ENCODE measurements around the gene TSPEAR. TPM values are rescaled to one million over a fixed set of nuclear protein-coding genes. Genes with fewer than 3 reads are reported as not detected.

Gene TSPEAR
- total RNA-seq, 1 donor from 2014 or later: not detected

DNA sequence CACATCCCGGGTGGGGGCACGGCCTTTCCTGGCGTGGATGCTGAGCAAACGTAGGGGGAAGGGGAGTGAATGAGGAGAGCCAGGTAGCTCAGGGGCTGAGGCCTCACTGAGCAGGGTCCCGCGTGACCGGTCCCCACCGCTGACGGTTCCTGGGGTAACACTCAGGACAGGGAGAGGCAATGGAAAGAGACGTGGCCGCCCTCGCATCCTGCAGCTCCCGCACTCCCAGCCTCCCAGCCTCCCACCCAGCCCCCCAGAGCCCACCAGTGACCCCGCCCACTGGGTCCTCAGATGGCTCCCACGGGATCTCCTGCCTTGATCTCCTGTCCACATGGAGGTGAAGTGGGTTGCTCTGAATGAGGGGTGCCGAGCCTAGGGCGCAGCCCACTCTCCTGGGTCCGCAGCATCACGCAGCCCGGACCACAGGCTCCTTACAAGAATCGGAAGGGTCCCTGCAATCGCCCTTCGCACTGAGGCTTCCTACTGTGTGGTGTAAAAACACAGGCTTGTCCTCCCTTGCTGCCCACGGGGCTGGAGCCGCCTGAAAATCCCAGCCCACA lies 2.4 kb downstream of the TSPEAR start:
- TF ChIP-seq, protein P1, sequence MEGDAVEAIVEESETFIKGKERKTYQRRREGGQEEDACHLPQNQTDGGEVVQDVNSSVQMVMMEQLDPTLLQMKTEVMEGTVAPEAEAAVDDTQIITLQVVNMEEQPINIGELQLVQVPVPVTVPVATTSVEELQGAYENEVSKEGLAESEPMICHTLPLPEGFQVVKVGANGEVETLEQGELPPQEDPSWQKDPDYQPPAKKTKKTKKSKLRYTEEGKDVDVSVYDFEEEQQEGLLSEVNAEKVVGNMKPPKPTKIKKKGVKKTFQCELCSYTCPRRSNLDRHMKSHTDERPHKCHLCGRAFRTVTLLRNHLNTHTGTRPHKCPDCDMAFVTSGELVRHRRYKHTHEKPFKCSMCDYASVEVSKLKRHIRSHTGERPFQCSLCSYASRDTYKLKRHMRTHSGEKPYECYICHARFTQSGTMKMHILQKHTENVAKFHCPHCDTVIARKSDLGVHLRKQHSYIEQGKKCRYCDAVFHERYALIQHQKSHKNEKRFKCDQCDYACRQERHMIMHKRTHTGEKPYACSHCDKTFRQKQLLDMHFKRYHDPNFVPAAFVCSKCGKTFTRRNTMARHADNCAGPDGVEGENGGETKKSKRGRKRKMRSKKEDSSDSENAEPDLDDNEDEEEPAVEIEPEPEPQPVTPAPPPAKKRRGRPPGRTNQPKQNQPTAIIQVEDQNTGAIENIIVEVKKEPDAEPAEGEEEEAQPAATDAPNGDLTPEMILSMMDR (conservative IDR thresholded peaks at IDR 0.05; ENCODE audit: low read depth, low read length): no peak
- no peak for DNase-seq (ENCODE audit: low read depth)
- no peak overlapping the region for H3K4me3 ChIP-seq (ENCODE audit: low read depth, low read length)

DNA sequence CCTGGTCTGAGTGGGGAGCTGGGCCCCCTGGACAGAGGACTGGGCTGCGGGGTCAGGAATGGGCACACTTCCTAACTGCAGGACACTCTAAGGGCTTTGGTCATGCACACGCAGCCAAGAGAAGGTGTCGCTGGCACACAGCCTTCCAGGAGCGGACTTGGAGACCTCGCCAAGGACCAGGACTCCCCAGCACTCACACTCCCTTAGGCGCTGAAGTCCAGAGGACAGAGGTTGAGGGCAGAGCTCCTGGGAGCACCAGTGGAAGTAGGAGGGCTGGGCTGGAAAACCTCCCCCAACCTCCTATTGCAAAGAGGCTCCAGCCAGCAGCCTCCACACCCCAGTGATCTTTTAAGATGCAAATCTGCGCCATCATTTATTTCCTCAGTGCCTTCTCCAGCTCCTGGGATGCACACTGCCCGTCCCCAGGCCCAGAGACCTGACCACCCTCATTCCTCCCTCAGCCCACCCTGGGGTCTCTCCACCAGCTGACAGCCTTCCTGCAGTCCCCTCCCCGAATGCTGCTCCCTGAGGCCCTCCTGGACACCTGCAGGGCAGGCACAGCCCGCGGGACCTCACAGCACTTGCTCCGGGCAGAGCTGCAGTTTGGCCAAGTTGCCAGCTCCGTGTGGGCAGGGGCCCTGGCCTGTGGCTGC lies 3.0 kb downstream of the TSPEAR start:
- DNase-seq (ENCODE audit: low read depth): no peak
- TF ChIP-seq, protein P1 (conservative IDR thresholded peaks at IDR 0.05; ENCODE audit: low read depth, low read length): no peak
- H3K4me3 ChIP-seq (ENCODE audit: low read depth, low read length): no peak overlapping the region

DNA sequence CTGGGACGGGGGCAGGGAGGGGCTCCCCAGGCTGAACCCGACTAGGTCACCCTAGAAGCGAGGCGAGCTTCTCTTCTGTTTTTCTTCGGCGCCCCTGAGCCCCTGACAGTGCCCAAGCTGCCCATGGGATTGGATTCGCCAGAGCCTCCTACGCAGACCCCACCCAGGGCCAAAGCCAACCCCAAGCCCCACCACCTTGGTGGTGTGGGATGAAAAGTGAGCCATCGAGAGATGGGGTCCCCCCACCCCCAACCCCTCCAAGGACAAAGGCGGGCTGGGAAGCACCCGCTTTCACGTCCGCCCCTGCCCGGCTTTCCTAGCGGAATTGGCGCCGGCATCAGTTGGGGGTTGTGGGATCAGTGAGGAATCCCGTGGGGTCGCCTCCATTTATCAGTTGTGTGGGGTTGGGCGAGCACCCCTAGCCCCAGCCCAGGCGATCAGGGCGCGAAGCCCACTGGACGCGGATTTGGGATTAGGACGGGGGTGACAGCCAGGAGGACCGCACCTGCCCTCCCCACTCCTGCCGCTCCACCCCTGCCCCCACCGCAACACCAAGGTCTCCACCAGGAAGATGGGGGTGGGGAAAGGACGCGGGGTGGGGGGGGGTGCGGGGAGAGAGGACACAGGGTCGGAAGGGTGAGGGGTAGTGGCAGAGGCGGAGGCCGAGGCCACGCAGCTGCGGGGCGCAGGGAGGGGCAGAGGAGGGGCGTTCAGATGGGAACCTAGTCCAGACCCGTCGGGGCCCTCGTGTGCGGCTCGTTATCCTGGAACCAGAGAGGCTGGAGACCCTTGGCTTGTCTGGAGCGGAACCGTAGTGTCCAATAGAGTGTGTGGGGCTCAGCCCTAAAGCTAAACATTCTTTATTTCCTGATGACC lies 4.4 kb downstream of the TSPEAR start:
- H3K4me3 ChIP-seq (ENCODE audit: low read depth, low read length): no peak overlapping the region
- TF ChIP-seq, protein P1 (conservative IDR thresholded peaks at IDR 0.05; ENCODE audit: low read depth, low read length): no peak
- no peak for DNase-seq (ENCODE audit: low read depth)

DNA sequence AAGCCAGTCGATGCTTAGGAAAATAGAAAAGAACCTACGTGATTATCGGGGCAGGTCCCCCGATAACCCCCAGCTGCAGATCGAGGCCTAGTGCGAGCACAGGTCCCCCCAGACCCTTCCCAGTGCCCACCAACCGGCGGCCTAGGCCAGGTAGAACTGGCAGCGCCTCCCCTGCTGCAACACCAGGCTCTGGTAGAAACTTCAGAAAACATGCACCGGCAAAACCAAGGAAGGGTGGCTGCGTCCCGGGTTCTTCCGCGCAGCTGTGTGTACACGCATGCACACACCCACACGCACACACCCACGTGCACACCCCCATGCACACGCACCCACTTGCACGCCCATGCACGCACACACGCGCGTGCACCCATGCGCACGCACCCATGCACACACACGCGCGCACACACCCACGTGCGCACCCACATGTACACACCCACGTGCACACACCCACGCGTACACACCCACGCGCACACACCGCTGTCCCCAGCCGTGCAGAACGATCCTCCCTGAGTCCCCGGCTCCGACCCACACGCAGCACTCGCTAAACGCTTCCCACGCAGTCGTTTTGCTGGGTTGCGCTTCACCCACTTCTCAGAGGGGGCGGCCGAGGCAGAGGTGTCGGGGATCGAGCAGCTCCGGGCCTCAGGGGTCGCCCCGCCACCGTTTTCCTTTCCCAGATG lies 5.2 kb downstream of the TSPEAR start:
- DNase-seq (ENCODE audit: low read depth): no peak
- TF ChIP-seq, protein P1 (conservative IDR thresholded peaks at IDR 0.05; ENCODE audit: low read depth, low read length): no peak

DNA sequence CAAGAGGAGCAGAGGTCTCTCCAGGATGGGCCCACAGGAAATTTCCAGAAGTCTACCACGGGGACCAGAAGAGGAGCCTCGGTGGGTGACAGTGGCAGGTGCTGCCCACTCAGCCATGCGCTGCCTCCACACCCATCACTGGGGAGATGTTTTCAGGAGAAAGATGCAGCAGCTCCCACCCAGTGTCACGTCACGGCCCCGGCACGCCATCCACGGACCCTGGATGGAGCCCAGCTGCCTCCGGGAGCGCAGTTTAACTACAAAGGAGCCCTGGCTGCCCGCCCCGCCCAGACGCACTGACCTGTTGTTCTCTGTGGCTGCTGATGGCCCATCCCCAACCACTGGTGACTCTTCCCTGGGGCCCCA lies 6.8 kb downstream of the TSPEAR start:
- DNase-seq (ENCODE audit: low read depth): no peak
- H3K4me3 ChIP-seq (ENCODE audit: low read depth, low read length): no peak overlapping the region
- TF ChIP-seq, protein P1 (conservative IDR thresholded peaks at IDR 0.05; ENCODE audit: low read depth, low read length): no peak

More for the DNA sequence above, 5.2 kb downstream of the TSPEAR start:
- H3K4me3 ChIP-seq (ENCODE audit: low read depth, low read length): no peak overlapping the region

DNA sequence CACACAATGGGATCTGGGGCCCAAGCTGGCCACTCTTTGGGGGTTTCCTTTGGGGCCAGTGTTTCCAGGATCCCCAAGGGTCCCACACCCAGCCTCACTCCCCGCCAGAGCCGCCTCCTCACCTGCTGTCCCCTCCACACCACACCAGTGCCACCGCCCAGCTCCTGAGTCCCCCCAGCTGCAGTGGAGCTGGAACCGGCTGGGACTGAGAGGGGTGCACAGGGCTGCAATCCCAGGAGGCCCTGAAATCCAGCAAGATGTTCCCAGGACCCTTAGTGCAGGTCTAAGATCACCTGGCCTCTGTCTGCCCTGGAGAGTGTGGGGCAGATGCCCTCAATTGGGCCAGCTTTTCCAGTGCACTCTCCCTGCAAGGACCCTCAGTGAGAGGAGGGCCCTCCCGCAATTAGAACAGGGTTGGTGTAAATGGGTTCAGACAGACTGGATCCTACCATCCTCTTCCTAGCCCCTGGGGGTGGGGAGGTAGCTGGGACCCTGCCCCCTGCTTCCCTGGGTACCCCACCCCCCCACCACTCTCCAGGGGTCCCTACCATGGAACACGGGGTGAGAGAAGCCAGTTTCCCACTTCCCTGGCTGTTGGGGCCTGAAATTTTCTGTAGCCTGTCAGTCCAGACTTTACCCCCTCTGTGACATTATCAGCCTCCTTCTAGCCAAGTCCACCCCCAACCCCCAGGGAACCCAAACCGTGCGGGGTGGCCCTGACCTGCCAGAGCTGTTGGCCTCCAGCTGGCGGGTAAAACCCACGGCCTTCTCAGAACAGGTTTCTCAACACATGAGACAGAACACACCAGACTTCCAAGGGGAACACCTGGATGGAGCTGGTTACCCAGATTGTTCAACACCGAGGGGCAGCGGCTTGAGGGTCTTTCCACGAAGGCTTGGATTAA lies 7.4 kb downstream of the TSPEAR start:
- DNase-seq (ENCODE audit: low read depth): no peak
- TF ChIP-seq, protein P1 (conservative IDR thresholded peaks at IDR 0.05; ENCODE audit: low read depth, low read length): no peak
- no peak overlapping the region for H3K4me3 ChIP-seq (ENCODE audit: low read depth, low read length)

All from epithelial cell of proximal tubule (primary cell).